ENCODE measurements around the gene PYGO1.
"Not testable (repeated sequence)": the region's sequence is repeated elsewhere in the genome, so short reads cannot be mapped to it uniquely, and the experiment has no call there.

The PYGO1 gene

GRCh38 chr15:55613727-55614126, 25.6 kb upstream of the PYGO1 start:
- no peak for TF ChIP-seq POLR2AphosphoS5 (IDR thresholded peaks at IDR 0.05; ENCODE audit: low read depth)
- TF ChIP-seq REST (IDR thresholded peaks at IDR 0.05; ENCODE audit: insufficient replicate concordance, low read depth): no peak
- no peak for TF ChIP-seq GABPA (IDR thresholded peaks at IDR 0.05; ENCODE audit: low read depth)
- TF ChIP-seq SPI1 (IDR thresholded peaks at IDR 0.05; ENCODE audit: borderline replicate concordance, low read depth): no peak
- TF ChIP-seq CTCF (IDR thresholded peaks at IDR 0.05; ENCODE audit: insufficient read depth, low read length): no peak
- Histone ChIP-seq H3K27ac (replicated peaks) (no peak overlapping the region), H3K4me3 (replicated peaks; ENCODE audit: insufficient read depth, low read length) (no peak overlapping the region), H3K27me3 (ENCODE audit: insufficient read depth, poor library complexity, severe bottlenecking) (peaks cover 3% of the 10 kb centered on the region)
- DNase-seq (ENCODE audit: low read depth in 1 of 2, low spot score in 1 of 2): no peak

- no peak for DNase-seq (ENCODE audit: low read depth in 1 of 2, low spot score in 1 of 2)
- H3K27ac ChIP-seq (replicated peaks): no peak overlapping the region
- no peak overlapping the region for H3K4me3 ChIP-seq (replicated peaks; ENCODE audit: insufficient read depth, low read length)
- no peak for TF ChIP-seq POLR2AphosphoS5 (IDR thresholded peaks at IDR 0.05; ENCODE audit: low read depth)
- TF ChIP-seq SPI1 (IDR thresholded peaks at IDR 0.05; ENCODE audit: borderline replicate concordance, low read depth): no peak
- no peak for TF ChIP-seq GABPA (IDR thresholded peaks at IDR 0.05; ENCODE audit: low read depth)
- no peak for TF ChIP-seq REST (IDR thresholded peaks at IDR 0.05; ENCODE audit: insufficient replicate concordance, low read depth)
- TF ChIP-seq CTCF (IDR thresholded peaks at IDR 0.05; ENCODE audit: insufficient read depth, low read length): no peak
- H3K27me3 ChIP-seq (ENCODE audit: insufficient read depth, poor library complexity, severe bottlenecking): no peaks in the 10 kb centered on the region
Measured at GRCh38 chr15:55606214-55606613, 18.1 kb upstream of the PYGO1 start.

- TF ChIP-seq POLR2AphosphoS5 (IDR thresholded peaks at IDR 0.05; ENCODE audit: low read depth): no peak
- no peak for TF ChIP-seq CTCF (IDR thresholded peaks at IDR 0.05; ENCODE audit: insufficient read depth, low read length)
- no peak for DNase-seq (ENCODE audit: low read depth in 1 of 2, low spot score in 1 of 2)
- no peak overlapping the region for H3K4me3 ChIP-seq (replicated peaks; ENCODE audit: insufficient read depth, low read length)
- H3K27me3 ChIP-seq (ENCODE audit: insufficient read depth, poor library complexity, severe bottlenecking): no peaks in the 10 kb centered on the region
- no peak overlapping the region for H3K27ac ChIP-seq (replicated peaks)
Measured at GRCh38 chr15:55601374-55601773, 13.2 kb upstream of the PYGO1 start.

- Histone ChIP-seq H3K27ac (replicated peaks) (no peak overlapping the region), H3K4me3 (replicated peaks; ENCODE audit: insufficient read depth, low read length) (no peak overlapping the region), H3K27me3 (ENCODE audit: insufficient read depth, poor library complexity, severe bottlenecking) (no peaks in the 10 kb centered on the region)
- no peak for DNase-seq (ENCODE audit: low read depth in 1 of 2, low spot score in 1 of 2)
- TF ChIP-seq REST (IDR thresholded peaks at IDR 0.05; ENCODE audit: insufficient replicate concordance, low read depth) (no peak), CTCF (IDR thresholded peaks at IDR 0.05; ENCODE audit: insufficient read depth, low read length) (no peak), GABPA (IDR thresholded peaks at IDR 0.05; ENCODE audit: low read depth) (no peak), POLR2AphosphoS5 (IDR thresholded peaks at IDR 0.05; ENCODE audit: low read depth) (no peak)
Measured at GRCh38 chr15:55599439-55599838, 11.3 kb upstream of the PYGO1 start.

GRCh38 chr15:55593019-55593418, 4.9 kb upstream of the PYGO1 start:
- H3K27ac ChIP-seq (replicated peaks); H3K4me3 ChIP-seq (replicated peaks; ENCODE audit: insufficient read depth, low read length); DNase-seq (ENCODE audit: low read depth in 1 of 2, low spot score in 1 of 2): not testable (repeated sequence)
- H3K27me3 ChIP-seq (ENCODE audit: insufficient read depth, poor library complexity, severe bottlenecking): peaks cover 17% of the 10 kb centered on the region
